HPDE6-E6E7 (cell line): ENCODE measurements around the gene BRINP1.

Source experiments
- DNase-seq: peaks from one replicate; pipeline ENCODE4 v3.0.0; 2011; ENCODE audit warnings: missing footprints; ENCODE audit errors: extremely low spot score

The BRINP1 gene

DNA sequence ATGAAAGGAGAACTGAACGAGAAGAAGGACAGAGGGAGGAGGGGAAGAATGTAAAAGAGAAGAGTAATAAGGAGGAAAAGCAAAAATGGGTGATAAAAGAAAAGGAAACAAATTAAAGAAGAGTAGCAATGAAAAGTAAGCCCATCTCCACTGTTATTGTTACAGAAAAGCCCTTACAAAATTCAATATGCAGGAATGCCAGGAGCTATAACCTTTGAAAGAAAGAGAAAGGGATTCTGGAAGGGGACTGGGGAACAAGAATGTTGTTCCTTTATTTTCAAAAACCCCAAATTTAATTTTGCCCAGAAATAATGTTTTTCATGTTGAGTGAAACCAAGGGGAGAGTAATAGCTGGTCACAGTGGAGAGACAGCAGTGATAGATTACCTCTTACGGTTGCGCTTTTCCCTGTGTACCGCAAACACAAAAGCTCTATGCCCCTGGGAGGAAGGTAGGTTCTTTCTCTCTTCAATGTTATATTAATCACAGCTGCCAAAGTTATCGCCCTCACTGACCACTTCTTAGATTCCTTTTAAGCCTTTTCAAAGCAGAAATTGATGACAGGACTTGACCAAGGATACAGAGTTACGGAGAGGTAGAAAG lies 86.7 kb downstream of the BRINP1 start:
- DNase-seq: no peak

DNA sequence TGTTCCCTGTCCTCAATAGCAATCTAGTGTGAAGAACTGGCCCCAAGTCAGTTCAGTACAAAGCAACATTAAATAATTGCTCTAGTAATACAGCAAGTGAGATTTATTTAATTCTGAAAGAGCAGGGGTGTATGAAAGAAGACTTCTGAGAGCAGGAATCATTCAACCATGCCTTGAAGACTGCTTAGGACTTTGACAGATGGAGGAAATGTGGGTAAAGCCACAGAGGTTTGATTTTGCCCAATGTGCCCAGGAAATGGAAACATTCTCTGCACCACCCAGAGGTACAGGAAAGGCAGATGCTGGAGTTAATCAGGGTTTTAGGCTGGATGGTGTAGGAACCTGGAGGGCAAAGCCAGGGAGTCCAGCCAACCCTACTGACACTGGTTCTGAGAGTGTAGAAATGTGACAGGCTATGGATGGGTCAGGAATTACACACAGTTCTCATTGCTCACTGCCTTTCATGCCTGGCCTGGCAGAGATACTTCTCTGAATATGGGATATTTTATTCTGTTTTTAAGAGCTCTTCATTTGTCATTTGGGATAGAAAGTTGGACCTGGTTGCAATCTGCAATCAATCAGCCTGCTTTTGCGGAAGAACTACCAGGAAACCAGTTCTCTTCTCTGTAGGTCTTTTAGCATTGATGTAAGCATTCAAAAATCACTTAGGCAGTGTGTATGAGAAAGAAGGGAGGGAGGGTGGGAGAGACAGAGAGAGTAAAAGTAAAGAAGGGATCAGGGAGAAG lies 88.3 kb downstream of the BRINP1 start:
- no peak for DNase-seq

- no peak for DNase-seq
These were observed 91.1 kb downstream of the BRINP1 start for GRCh38 chr9:119278171-119278570.

- DNase-seq: no peak
These were observed 95.1 kb downstream of the BRINP1 start for GRCh38 chr9:119273984-119274665.

DNA sequence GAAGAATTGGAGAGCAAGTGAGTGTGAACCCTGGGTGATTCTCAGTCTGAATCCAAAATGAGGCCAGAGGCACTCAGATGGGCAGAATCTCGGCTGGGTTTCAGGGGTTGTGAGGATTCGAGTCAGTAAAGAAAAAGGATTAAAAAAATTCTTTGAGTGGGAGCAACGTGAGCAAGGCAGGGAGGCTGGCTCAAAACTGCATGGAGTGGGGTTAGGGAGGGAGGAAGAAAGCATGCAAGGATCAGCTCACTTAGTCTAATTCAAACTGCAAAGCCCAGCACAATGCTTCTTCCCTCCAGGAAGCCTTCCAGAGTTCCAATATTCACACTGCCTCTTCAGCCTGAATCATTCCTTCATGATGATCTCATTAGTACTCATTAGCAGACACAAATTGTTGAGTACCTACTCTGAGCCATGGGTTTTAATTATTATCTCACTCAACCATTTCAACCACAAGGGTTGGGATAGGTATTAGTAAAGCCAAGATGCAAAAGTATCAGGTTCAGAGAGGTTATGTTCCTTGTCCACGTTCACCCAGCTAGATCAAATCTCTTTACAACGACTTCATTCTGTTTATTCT lies 95.8 kb downstream of the BRINP1 start:
- no peak for DNase-seq

GRCh38 chr9:119272500-119273211 lies 96.6 kb downstream of the BRINP1 start:
- no peak for DNase-seq

GRCh38 chr9:119268985-119269384 lies 100.2 kb downstream of the BRINP1 start:
- DNase-seq: no peak

DNA sequence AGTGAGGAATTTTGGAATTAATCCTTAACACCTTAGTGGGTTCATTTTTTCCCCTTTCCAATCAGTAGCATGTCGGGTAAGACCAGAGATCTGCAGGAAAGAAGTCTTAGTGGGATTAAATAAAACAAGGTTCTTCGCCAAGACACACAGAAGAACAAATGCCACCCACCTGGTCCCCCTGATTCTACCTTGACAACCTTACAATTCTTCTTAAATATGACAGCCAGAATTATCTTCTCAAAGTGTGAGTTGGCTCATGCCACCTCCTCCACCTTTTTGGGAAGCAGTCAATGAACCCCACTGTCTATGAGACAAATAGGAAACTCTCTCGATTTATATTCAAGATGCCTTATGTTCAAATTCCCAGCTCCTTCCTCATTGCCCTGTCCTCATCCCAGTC lies 105.1 kb downstream of the BRINP1 start:
- DNase-seq: no peak

DNA sequence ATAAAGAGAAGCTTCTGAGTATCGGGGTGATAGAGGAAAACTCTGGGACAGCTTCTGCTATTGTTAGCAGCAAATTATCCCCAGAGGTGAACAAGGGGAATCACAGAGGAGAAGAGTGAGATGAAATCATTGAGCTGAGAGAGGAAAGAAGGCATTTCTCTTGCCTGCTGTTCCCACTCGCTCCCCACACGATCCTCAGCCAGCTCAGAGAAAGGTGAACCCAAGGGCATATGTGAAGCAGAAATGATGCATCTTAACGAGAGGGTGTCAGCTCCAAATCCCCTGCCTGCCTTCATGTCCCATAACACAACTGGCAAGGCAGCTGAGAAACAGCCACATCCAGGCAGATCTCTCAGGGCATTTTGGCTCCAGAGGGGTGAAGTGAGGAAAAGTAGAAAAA lies 111.6 kb downstream of the BRINP1 start:
- DNase-seq: no peak

- no peak for DNase-seq
These were observed 114.1 kb downstream of the BRINP1 start for GRCh38 chr9:119255116-119255515.

GRCh38 chr9:119252671-119253299 lies 116.5 kb downstream of the BRINP1 start:
- DNase-seq: no peak

DNA sequence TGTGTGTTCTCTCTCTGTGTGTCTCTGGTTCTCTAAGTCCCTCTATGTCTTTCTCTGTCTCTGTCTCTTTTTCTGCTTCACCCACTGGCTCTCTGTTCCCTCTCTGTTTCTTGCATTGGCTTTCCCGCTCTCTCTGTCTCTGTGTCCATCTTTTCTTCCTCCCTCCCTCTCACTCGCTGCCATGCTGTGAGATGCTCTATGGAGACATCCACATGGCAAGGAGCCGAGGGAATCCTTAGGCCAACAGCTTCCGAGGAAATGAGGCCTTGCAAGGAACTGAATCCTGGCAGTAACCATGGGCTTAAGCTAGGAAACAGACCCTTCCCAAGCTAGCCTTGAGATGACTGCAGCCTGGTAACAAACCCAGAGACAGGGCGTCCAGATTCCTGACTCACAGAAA lies 117.3 kb downstream of the BRINP1 start:
- DNase-seq: no peak

GRCh38 chr9:119250730-119251129 lies 118.5 kb downstream of the BRINP1 start:
- no peak for DNase-seq

GRCh38 chr9:119240546-119240945 lies 128.7 kb downstream of the BRINP1 start:
- DNase-seq: no peak

- DNase-seq: no peak
These were observed 134.6 kb downstream of the BRINP1 start for GRCh38 chr9:119234636-119235035.

GRCh38 chr9:119227422-119227821 lies 141.8 kb downstream of the BRINP1 start:
- no peak for DNase-seq

DNA sequence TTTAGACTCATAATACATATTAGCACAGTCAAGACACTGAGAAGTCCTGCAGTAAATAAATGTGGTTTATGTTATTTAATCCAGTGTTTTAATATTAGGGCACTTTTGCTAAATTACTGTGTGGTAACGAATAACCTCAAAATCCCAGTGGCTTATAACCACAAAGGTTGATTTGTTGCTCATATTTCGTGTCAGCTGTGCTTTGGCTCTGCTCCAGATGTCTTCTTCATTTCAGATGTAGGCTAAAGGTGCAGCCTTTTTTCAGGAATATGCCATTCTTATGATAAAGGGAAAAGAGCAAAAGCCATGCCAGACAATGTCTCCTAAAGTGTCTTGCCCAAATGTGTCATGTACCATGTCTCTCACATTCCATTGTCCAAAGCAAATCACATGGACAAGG lies 144.8 kb downstream of the BRINP1 start:
- no peak for DNase-seq

- no peak for DNase-seq
These were observed 148.0 kb downstream of the BRINP1 start for GRCh38 chr9:119221276-119221675.

GRCh38 chr9:119218293-119218692 lies 150.9 kb downstream of the BRINP1 start:
- DNase-seq: no peak

GRCh38 chr9:119216651-119217331 lies 152.4 kb downstream of the BRINP1 start:
- DNase-seq: no peak

DNA sequence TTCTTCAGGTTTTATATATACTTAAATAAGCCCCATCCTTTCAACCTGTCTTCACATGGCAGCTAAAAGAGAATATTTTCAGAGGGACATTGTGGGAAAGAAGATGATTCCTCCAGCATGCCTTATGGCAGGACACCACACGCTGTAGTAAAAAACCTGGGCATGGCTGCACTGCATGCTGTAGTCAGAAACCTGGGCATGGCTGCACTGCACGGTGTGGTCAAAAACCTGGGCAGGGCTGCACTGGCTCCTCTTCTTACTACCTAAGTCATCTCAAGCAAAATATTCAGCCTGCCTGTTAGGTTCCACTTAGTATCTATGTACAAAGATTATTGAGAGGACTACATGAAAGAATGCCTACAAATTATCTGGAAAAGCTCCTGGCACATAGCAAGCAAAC lies 153.6 kb downstream of the BRINP1 start:
- DNase-seq: no peak
